ENCODE data around the gene NEDD9.

The NEDD9 gene

DNA sequence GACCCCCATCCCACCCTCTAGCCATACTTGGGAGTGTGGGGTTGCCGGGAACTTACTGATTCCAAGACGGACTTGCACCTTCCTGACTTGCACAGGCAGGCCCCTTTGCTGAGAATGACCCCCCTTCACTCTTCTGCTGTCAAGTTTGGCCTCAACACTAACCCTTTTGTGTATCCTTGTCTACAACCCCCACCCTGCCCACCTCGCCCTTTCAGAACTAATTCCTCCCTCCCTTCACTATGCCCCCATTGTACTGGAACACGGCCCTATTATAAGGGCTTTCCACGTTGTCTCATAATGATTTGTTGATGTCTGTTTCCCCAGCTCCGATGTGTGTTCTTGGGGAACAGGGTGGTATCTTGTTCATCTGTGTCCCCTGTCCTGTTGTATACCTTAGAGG lies 4.4 kb upstream of the NEDD9 start:
- no peak overlapping the region for H3K27ac ChIP-seq
- H3K9ac ChIP-seq: no peak overlapping the region
- H3K4me2 ChIP-seq (ENCODE audit: low read length): no peak overlapping the region
- no peaks in the 10 kb centered on the region for H3K36me3 ChIP-seq (ENCODE audit: control insufficient read depth, insufficient read depth, low read length)
- no peaks in the 10 kb centered on the region for H3K27me3 ChIP-seq (ENCODE audit: control insufficient read depth, insufficient read depth, low read length)
- TF ChIP-seq, protein P1, sequence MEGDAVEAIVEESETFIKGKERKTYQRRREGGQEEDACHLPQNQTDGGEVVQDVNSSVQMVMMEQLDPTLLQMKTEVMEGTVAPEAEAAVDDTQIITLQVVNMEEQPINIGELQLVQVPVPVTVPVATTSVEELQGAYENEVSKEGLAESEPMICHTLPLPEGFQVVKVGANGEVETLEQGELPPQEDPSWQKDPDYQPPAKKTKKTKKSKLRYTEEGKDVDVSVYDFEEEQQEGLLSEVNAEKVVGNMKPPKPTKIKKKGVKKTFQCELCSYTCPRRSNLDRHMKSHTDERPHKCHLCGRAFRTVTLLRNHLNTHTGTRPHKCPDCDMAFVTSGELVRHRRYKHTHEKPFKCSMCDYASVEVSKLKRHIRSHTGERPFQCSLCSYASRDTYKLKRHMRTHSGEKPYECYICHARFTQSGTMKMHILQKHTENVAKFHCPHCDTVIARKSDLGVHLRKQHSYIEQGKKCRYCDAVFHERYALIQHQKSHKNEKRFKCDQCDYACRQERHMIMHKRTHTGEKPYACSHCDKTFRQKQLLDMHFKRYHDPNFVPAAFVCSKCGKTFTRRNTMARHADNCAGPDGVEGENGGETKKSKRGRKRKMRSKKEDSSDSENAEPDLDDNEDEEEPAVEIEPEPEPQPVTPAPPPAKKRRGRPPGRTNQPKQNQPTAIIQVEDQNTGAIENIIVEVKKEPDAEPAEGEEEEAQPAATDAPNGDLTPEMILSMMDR (IDR thresholded peaks at IDR 0.05): no peak
- peaks cover 13% of the 10 kb centered on the region for H3K4me1 ChIP-seq
- H2AFZ ChIP-seq: no peak overlapping the region
- no peaks in the 10 kb centered on the region for H3K9me3 ChIP-seq (ENCODE audit: control insufficient read depth, low read length)
- no peak overlapping the region for H3K4me3 ChIP-seq (ENCODE audit: low read depth, low read length)
- H3K79me2 ChIP-seq: no peaks in the 10 kb centered on the region

GRCh38 chr6:11236076-11236750 lies 3.7 kb upstream of the NEDD9 start:
- H3K4me1 ChIP-seq: peaks cover 14% of the 10 kb centered on the region
- no peak overlapping the region for H3K4me2 ChIP-seq (ENCODE audit: low read length)
- H2AFZ ChIP-seq: no peak overlapping the region
- no peaks in the 10 kb centered on the region for H3K9me3 ChIP-seq (ENCODE audit: control insufficient read depth, low read length)
- no peaks in the 10 kb centered on the region for H3K79me2 ChIP-seq
- no peak overlapping the region for H3K9ac ChIP-seq
- H3K4me3 ChIP-seq (ENCODE audit: low read depth, low read length): no peak overlapping the region
- TF ChIP-seq, protein P1 (IDR thresholded peaks at IDR 0.05): no peak
- H3K27ac ChIP-seq: no peak overlapping the region
- H3K27me3 ChIP-seq (ENCODE audit: control insufficient read depth, insufficient read depth, low read length): no peaks in the 10 kb centered on the region
- H3K36me3 ChIP-seq (ENCODE audit: control insufficient read depth, insufficient read depth, low read length): no peaks in the 10 kb centered on the region

DNA sequence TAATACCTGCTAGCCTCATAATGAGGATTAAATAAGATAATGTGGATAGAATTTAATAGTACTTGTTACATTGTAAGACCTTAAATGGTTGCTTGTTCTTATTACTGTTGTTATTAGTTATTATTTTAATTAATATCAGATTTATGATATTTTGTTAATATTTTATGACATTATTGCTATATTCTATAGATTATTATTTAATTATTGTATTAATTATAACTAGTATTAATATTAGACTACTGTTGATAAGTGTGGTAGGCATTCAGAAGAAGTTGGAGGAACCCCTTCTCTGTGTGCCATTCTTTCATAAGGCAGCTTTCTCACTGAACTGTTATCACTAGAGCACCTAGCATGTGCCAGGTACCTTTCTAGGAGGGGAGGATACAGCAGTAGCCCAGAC lies 2.6 kb upstream of the NEDD9 start:
- Histone ChIP-seq H3K27ac (no peak overlapping the region), H3K9me3 (ENCODE audit: control insufficient read depth, low read length) (no peaks in the 10 kb centered on the region), H3K4me2 (ENCODE audit: low read length) (no peak overlapping the region), H3K79me2 (no peaks in the 10 kb centered on the region), H3K36me3 (ENCODE audit: control insufficient read depth, insufficient read depth, low read length) (no peaks in the 10 kb centered on the region), H2AFZ (no peak overlapping the region), H3K27me3 (ENCODE audit: control insufficient read depth, insufficient read depth, low read length) (no peaks in the 10 kb centered on the region), H3K9ac (no peak overlapping the region), H3K4me3 (ENCODE audit: low read depth, low read length) (no peak overlapping the region), H3K4me1 (peaks cover 23% of the 10 kb centered on the region)
- TF ChIP-seq, protein P1 (IDR thresholded peaks at IDR 0.05): no peak

DNA sequence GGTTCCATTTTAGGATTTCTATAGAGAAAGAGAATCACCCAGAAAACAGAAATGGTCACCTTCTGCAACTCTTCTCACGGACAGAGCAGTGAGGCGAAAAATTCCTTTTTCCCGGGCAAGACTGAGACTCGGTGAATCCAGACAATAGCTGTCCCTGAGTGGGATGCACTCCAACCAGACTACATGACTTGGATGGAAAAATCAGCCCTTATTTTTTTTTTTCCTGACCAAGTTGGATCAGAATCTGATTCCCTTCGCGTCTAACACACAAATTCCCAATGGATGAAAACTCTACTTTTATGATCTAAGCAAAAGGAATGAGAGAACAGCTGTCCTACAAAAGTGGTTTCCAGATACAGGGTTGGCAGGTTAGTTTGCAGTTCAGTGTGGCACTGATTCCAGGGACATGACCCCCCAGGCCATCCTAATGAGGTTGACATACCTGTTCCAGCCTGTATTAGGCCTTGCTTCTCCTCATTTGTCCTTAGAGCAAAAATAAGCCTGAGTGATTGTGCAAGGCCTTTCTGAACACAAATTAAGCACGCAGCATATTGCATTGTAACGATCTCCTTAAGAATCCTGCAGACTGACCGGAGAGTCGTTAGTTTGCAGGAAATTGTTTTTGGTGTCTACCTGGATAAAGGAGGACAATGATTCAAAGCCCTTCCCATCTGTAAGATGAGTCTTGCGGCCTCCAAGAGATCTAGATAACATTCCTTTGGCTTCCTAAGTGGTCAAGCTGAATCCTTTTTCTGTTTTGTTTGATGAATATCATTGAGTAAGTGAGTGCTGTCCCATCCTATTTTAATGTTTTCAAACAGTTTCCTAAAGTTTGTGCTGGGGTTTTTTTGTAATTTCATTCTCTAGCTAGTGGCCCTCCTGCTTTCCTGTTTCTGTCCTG lies 1.5 kb upstream of the NEDD9 start:
- Histone ChIP-seq H2AFZ (peak overlapping the region; percentile 57), H3K27me3 (ENCODE audit: control insufficient read depth, insufficient read depth, low read length) (no peaks in the 10 kb centered on the region), H3K4me2 (ENCODE audit: low read length) (no peak overlapping the region), H3K36me3 (ENCODE audit: control insufficient read depth, insufficient read depth, low read length) (no peaks in the 10 kb centered on the region), H3K9ac (no peak overlapping the region), H3K9me3 (ENCODE audit: control insufficient read depth, low read length) (no peaks in the 10 kb centered on the region), H3K4me3 (ENCODE audit: low read depth, low read length) (no peak overlapping the region), H3K79me2 (no peaks in the 10 kb centered on the region), H3K27ac (peak overlapping the region; percentile 65), H3K4me1 (peaks cover 27% of the 10 kb centered on the region)
- TF ChIP-seq, protein P1 (IDR thresholded peaks at IDR 0.05): no peak

Data from parathyroid adenoma (tissue), 2 donors.